SK-N-SH (cell line): ENCODE results near the gene ABCF1. TPM values are rescaled to one million over a fixed set of nuclear protein-coding genes. Genes with fewer than 3 reads are reported as not detected.

Source experiments
- CTCF ChIA-PET: fragments of 300-600, 350-600 bp; formaldehyde crosslinking; extraction: SDS; loops from one replicate; lab custom pipeline; 2021; lab: Yijun Ruan, JAX
- POLR2A ChIA-PET: fragments of 350-600 bp; sonication (Branson Sonifier 250); formaldehyde crosslinking; extraction: SDS; loops from one replicate; lab custom pipeline; 2020; ENCODE audit warnings: antibody characterized with exemption, inconsistent platforms; lab: Yijun Ruan, JAX
- DNase-seq: peaks from one replicate; pipeline ENCODE4 v3.0.0; 2012
- H2AFZ ChIP-seq: fragments of 200-600 bp; sonication (generic); 2 replicates; pipeline ENCODE4 v1.8.1; 2016; ENCODE audit warnings: antibody characterized with exemption, mild to moderate bottlenecking, low read depth
- H3F3A ChIP-seq: fragments of 200-600 bp; sonication (generic); replicated peaks from 2 replicates; pipeline ENCODE3; 2016; ENCODE audit warnings: antibody characterized with exemption, mild to moderate bottlenecking; ENCODE audit not compliant: insufficient read depth
- H3K27ac ChIP-seq, 2 experiments: fragments of 200-500 bp in 1 of 2; fragments of 200-600 bp in 1 of 2; sonication (Bioruptor generic) in 1 of 2; sonication (generic), shearing (Covaris generic) in 1 of 2; 2 replicates each; pipeline versions ENCODE4 v1.5.1 to v1.6.1; 2014 to 2016; ENCODE audit warnings: low read depth in 2 of 2, inconsistent platforms in 1 of 2, low read length in 1 of 2, mild to moderate bottlenecking in 1 of 2, mixed read lengths in 1 of 2
- H3K27me3 ChIP-seq: fragments of 200-600 bp; sonication (generic), shearing (Covaris generic); 2 replicates; pipeline ENCODE4 v1.6.1; 2016; ENCODE audit warnings: mixed run types; ENCODE audit not compliant: insufficient read depth
- H3K36me3 ChIP-seq, 2 experiments: fragments of 200-500 bp in 1 of 2; fragments of 200-600 bp in 1 of 2; sonication (Bioruptor generic) in 1 of 2; sonication (generic) in 1 of 2; replicated peaks in 1 of 2; 2 replicates each; pipeline versions ENCODE3 to v1.5.1; 2014 to 2016; ENCODE audit warnings: low read length in 1 of 2, mild to moderate bottlenecking in 1 of 2; ENCODE audit not compliant: insufficient read depth in 2 of 2, control insufficient read depth in 1 of 2
- H3K4me1 ChIP-seq, 2 experiments: fragments of 200-500 bp in 1 of 2; fragments of 200-600 bp in 1 of 2; sonication (Bioruptor generic) in 1 of 2; sonication (generic), shearing (Covaris generic) in 1 of 2; 2 replicates each; pipeline versions ENCODE4 v1.5.1 to v1.6.1; 2014 to 2016; ENCODE audit warnings: low read depth in 1 of 2, low read length in 1 of 2, mixed run types in 1 of 2; ENCODE audit not compliant: insufficient read depth in 2 of 2, control insufficient read depth in 1 of 2
- H3K4me2 ChIP-seq: fragments of 200-600 bp; sonication (generic), shearing (Covaris generic); 2 replicates; pipeline ENCODE4 v1.6.1; 2017; ENCODE audit warnings: mixed run types
- H3K4me3 ChIP-seq, 2 experiments: fragments of 200-500 bp in 1 of 2; fragments of 200-600 bp in 1 of 2; sonication (Bioruptor generic) in 1 of 2; sonication (generic), shearing (Covaris generic) in 1 of 2; 2 replicates each; pipeline versions ENCODE4 v1.5.1 to v1.8.1; 2014 to 2016; ENCODE audit warnings: low read depth in 2 of 2, inconsistent platforms in 1 of 2, low read length in 1 of 2, mild to moderate bottlenecking in 1 of 2, mixed read lengths in 1 of 2, moderate library complexity in 1 of 2
- H3K79me2 ChIP-seq: fragments of 200-600 bp; sonication (generic); 2 replicates; pipeline ENCODE4 v1.8.1; 2017; ENCODE audit warnings: mild to moderate bottlenecking; ENCODE audit not compliant: insufficient read depth
- H3K9ac ChIP-seq: fragments of 200-600 bp; sonication (generic); 2 replicates; pipeline ENCODE4 v1.6.1; 2017; ENCODE audit warnings: mixed run types
- H3K9me2 ChIP-seq: fragments of 200-600 bp; sonication (generic); 2 replicates; pipeline ENCODE4 v1.6.1; 2017; ENCODE audit warnings: mixed run types
- H3K9me3 ChIP-seq: fragments of 200-600 bp; sonication (generic); 2 replicates; pipeline ENCODE4 v1.6.1; 2017; ENCODE audit warnings: mixed run types, mild to moderate bottlenecking, moderate library complexity
- H4K20me1 ChIP-seq: fragments of 200-600 bp; sonication (generic); 2 replicates; pipeline ENCODE4 v1.6.1; 2017; ENCODE audit warnings: mild to moderate bottlenecking, mixed run types; ENCODE audit not compliant: insufficient read depth
- CHD2 ChIP-seq: fragments of 150-350 bp; IDR thresholded peaks from 2 replicates; pipeline ENCODE4 v1.6.1; 2018; ENCODE audit warnings: low read length; ENCODE audit not compliant: partially characterized antibody
- EP300 ChIP-seq, 2 experiments: IDR thresholded peaks; 2 replicates each; pipeline versions ENCODE4 v1.4.0 to v1.6.1; 2012; ENCODE audit warnings: borderline replicate concordance in 1 of 2, low read depth in 1 of 2, low read length in 1 of 2
- FOXM1 ChIP-seq: IDR thresholded peaks from 2 replicates; pipeline ENCODE4 v1.4.0; 2012; ENCODE audit warnings: low read depth, mild to moderate bottlenecking
- IRF3 ChIP-seq: fragments of 150-350 bp; IDR thresholded peaks from 2 replicates; pipeline ENCODE4 v1.6.1; 2016; ENCODE audit warnings: mild to moderate bottlenecking, low read depth, low read length
- JUND ChIP-seq: IDR thresholded peaks from 2 replicates; pipeline ENCODE4 v1.4.0; 2012
- MEF2A ChIP-seq: IDR thresholded peaks from 2 replicates; pipeline ENCODE4 v1.4.0; 2012; ENCODE audit warnings: low read depth, borderline replicate concordance
- MXI1 ChIP-seq: IDR thresholded peaks from 2 replicates; pipeline ENCODE4 v1.6.1; 2012; ENCODE audit warnings: mild to moderate bottlenecking, low read depth, low read length, improper control_type of control experiment
- NFIC ChIP-seq: IDR thresholded peaks from 2 replicates; pipeline ENCODE4 v1.4.0; 2012; ENCODE audit warnings: borderline replicate concordance
- POLR2AphosphoS5 ChIP-seq: IDR thresholded peaks from 2 replicates; pipeline ENCODE4 v1.6.1; 2012; ENCODE audit warnings: low read depth, low read length
- RAD21 ChIP-seq: IDR thresholded peaks from 2 replicates; pipeline ENCODE4 v1.6.1; 2012; ENCODE audit warnings: mild to moderate bottlenecking, low read length
- SIN3A ChIP-seq: IDR thresholded peaks from 2 replicates; pipeline ENCODE4 v1.6.1; 2012; ENCODE audit warnings: low read depth, mild to moderate bottlenecking, low read length, moderate library complexity, borderline replicate concordance
- SMC3 ChIP-seq: IDR thresholded peaks from 2 replicates; pipeline ENCODE4 v1.6.1; 2012; ENCODE audit warnings: low read depth, low read length, improper control_type of control experiment
- TCF12 ChIP-seq: IDR thresholded peaks from 2 replicates; pipeline ENCODE4 v1.4.0; 2012
- USF2 ChIP-seq: fragments of 150-350 bp; IDR thresholded peaks from 2 replicates; pipeline ENCODE4 v1.6.1; 2017; ENCODE audit warnings: antibody characterized with exemption, low read length, low read depth, borderline replicate concordance
- YY1 ChIP-seq: IDR thresholded peaks from 2 replicates; pipeline ENCODE4 v1.4.0; 2012; ENCODE audit warnings: low read depth, mild to moderate bottlenecking
- WGBS: methylation state at CpG from one replicate; pipeline ENCODE4 v1.1.6; 2017; ENCODE audit warnings: low lambda C conversion rate; 5-methylcytosine and 5-hydroxymethylcytosine counted together
- polyA plus RNA-seq, 3 experiments: library from polyadenylated mRNA; depleted of rRNA; stranded (reverse); fragments of >200 nt; gene quantifications; 2 replicates each; pipeline ENCODE4 v1.2.3, GENCODE V29; 2012

The ABCF1 gene
- polyA plus RNA-seq, 1 of the 3 experiments (the other 2 are of a cell fraction): 53.4 TPM

- no peaks in the 10 kb centered on the region for H4K20me1 ChIP-seq
These were observed 30.8 kb downstream of the ABCF1 start for GRCh38 chr6:30601815-30602641.

GRCh38 chr6:30603961-30604360 lies 32.7 kb downstream of the ABCF1 start:
- H3K27ac ChIP-seq: no peak overlapping the region
- no peaks in the 10 kb centered on the region for H4K20me1 ChIP-seq
- H3K79me2 ChIP-seq: peaks cover 7% of the 10 kb centered on the region; the same call in 1 of the 2 replicates
- H3K36me3 ChIP-seq: peaks cover 62 to 82% of the 10 kb centered on the region in 2 experiments
- WGBS: 90% methylated on average over 13 of the region's 13 CpGs
- no peaks in the 10 kb centered on the region for H3K9me2 ChIP-seq
- peaks cover 42% of the 10 kb centered on the region for H3F3A ChIP-seq
- no peak overlapping the region for H3K4me2 ChIP-seq
- no peaks in the 10 kb centered on the region for H3K27me3 ChIP-seq
- no peaks in the 10 kb centered on the region for H3K9me3 ChIP-seq
- H3K9ac ChIP-seq: no peak overlapping the region
- DNase-seq: no peak
- no peaks in the 10 kb centered on the region for H3K4me1 ChIP-seq
- TF ChIP-seq YY1 (no peak), FOXM1 (no peak), MXI1 (no peak), EP300 (IDR thresholded peaks at IDR 0.05; ENCODE audit: borderline replicate concordance in 1 of 2, low read depth in 1 of 2, low read length in 1 of 2) (no peak), IRF3 (no peak), POLR2AphosphoS5 (no peak), TCF12 (no peak), SMC3 (no peak), MEF2A (no peak), USF2 (no peak), JUND (no peak), CHD2 (no peak), SIN3A (no peak), NFIC (no peak)
- CTCF ChIA-PET: interaction anchor here (0.9 to 1.9 kb wide), 3 partner anchors 9 to 63 kb away, joined by 3 to 5 read pairs (median 4); no protein-coding TSS in a partner anchor
- POLR2A ChIA-PET: interaction anchor here (1.3 kb wide), 1 partner anchor 9 kb away, joined by 4 read pairs; no protein-coding TSS in a partner anchor
- H3K4me3 ChIP-seq: no peak overlapping the region
- no peak overlapping the region for H2AFZ ChIP-seq

More at GRCh38 chr6:30601815-30602641, 30.8 kb downstream of the ABCF1 start:
- H3K9me2 ChIP-seq: no peaks in the 10 kb centered on the region
- H3K27ac ChIP-seq: no peak overlapping the region
- CTCF ChIA-PET: interaction anchor here (1.6 to 9.9 kb wide), 3 partner anchors 8 to 58 kb away, joined by 7 to 118 read pairs (median 18); no protein-coding TSS in a partner anchor
- WGBS: 97% methylated on average over 17 of the region's 39 CpGs
- H3K27me3 ChIP-seq: no peaks in the 10 kb centered on the region
- no peak overlapping the region for H3K4me3 ChIP-seq
- peaks cover 45 to 67% of the 10 kb centered on the region in 2 experiments for H3K36me3 ChIP-seq
- POLR2A ChIA-PET: interaction anchor here (1.2 to 1.6 kb wide), 3 partner anchors 9 to 15 kb away, joined by 3 to 18 read pairs (median 3); no protein-coding TSS in a partner anchor
- no peaks in the 10 kb centered on the region for H3K9me3 ChIP-seq
- no peaks in the 10 kb centered on the region for H3K79me2 ChIP-seq
- DNase-seq: peak; percentile 33
- TF ChIP-seq POLR2AphosphoS5 (peak; percentile 28; the same call in 1 of the 2 replicates), RAD21 (no peak)
- TF ChIP-seq, all 33 proteins: peak for 1
- H3K9ac ChIP-seq: no peak overlapping the region
- peaks cover 37% of the 10 kb centered on the region for H3F3A ChIP-seq
- H2AFZ ChIP-seq: no peak overlapping the region
- H3K4me1 ChIP-seq: no peaks in the 10 kb centered on the region
- H3K4me2 ChIP-seq: no peak overlapping the region
